ENCODE results near the gene RPEL1.
A peak's percentile ranks its signal among the peaks of the same experiment; 100 is the strongest.

The RPEL1 gene

GRCh38 chr10:103235775-103236174, 9.9 kb upstream of the RPEL1 start:
- ChIA-PET POLR2A (ENCODE audit: low non-redundant PET) (interaction anchor here (0.6 kb wide), 1 partner anchor 44 kb away, joined by 3 read pairs; no protein-coding TSS in a partner anchor), CTCF (no interaction called here)
- TF ChIP-seq, protein P1, sequence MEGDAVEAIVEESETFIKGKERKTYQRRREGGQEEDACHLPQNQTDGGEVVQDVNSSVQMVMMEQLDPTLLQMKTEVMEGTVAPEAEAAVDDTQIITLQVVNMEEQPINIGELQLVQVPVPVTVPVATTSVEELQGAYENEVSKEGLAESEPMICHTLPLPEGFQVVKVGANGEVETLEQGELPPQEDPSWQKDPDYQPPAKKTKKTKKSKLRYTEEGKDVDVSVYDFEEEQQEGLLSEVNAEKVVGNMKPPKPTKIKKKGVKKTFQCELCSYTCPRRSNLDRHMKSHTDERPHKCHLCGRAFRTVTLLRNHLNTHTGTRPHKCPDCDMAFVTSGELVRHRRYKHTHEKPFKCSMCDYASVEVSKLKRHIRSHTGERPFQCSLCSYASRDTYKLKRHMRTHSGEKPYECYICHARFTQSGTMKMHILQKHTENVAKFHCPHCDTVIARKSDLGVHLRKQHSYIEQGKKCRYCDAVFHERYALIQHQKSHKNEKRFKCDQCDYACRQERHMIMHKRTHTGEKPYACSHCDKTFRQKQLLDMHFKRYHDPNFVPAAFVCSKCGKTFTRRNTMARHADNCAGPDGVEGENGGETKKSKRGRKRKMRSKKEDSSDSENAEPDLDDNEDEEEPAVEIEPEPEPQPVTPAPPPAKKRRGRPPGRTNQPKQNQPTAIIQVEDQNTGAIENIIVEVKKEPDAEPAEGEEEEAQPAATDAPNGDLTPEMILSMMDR (conservative IDR thresholded peaks at IDR 0.05; ENCODE audit: low read depth) = no peak
- no peak overlapping the region for H3K27ac ChIP-seq
- no peak for DNase-seq (ENCODE audit: low spot score)

DNA sequence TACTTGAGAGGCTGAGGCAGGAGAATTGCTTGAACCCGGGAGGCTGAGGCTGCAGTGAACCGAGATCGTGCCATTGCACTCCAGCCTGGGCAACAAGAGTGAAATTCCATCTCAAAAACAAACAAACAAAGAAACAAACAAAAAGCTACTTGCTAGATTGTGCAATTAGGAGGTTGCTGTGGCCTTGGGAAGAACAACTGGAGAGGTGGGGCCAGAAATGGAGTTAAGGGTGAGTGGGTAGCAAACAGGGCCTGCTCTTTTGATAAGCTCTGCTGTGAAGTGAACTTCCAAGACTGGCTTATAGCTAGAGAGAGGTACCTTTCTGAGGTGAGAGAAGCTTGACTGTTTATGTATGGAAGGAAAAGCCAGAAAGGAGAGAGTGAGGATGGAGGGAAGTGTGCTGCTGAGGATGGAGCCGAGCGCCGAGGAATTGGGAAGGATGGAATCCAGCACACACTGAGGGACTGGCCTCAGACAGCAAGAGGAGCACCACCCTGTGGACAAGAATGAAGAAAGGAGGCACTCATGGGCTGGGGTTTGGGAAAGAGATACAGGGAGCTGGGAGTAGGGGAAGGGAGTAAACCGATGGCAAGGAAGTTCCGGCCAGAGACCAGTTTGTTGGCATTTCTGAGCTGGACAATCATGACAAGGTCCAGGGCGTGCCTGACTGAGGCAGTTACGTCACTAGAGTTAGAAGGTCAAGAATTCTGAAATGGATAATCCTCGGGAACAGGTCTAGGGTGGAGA, 7.0 kb upstream of the RPEL1 start:
- CTCF ChIA-PET = interaction anchor here (0.6 to 0.8 kb wide), 5 partner anchors 9 to 1588 kb away, joined by 3 to 6 read pairs (median 3); partner anchors contain the start of gene NT5C2
- TF ChIP-seq, protein P1 (conservative IDR thresholded peaks at IDR 0.05; ENCODE audit: low read depth) = no peak
- DNase-seq (ENCODE audit: low spot score) = peak; percentile 51
- POLR2A ChIA-PET (ENCODE audit: low non-redundant PET) = interaction anchor here (0.6 to 2.3 kb wide), 2 partner anchors 46 to 49 kb away, joined by 9 read pairs; partner anchors contain the start of gene NT5C2
- H3K27ac ChIP-seq = no peak overlapping the region

DNA sequence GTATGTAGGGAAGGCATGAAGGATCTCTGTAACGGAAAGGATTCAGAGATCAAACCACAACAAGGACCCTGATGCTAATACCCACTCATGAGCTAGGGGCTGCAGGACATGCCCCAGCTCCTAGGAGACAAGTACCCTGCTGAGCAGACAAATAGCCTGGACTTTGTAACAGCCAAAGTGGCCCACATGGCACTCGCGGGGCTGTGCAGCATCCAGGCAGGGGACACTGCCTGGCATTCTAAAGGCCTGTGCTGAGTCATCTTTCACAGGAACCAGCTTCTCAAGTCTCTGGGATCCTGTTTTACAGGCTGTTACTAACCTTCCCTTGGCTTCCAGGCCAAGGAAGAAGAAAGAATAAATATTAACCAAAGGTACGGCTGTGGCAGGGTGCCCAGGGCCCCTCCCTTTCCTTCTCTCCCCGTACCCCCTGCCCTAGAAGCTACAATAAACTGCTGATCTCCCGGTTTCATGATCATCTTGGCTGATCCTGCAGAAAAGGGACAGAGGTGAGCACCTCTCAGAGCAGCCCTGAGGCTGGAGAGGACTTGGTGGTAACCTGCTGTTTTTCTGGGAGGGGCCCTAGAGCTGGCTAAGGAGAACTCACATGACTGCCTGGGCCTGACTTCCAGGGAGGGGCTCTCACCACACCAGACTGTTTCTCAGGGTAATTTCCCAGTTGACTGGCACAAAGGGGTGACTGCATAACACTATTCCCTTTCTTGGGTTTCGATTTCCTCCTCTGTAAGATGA, 4.2 kb upstream of the RPEL1 start:
- CTCF ChIA-PET = interaction anchor here (0.6 to 1.5 kb wide), 2 partner anchors 49 to 323 kb away, joined by 4 to 5 read pairs; partner anchors contain the start of gene CNNM2
- peak; percentile 86 for DNase-seq (ENCODE audit: low spot score)

DNA sequence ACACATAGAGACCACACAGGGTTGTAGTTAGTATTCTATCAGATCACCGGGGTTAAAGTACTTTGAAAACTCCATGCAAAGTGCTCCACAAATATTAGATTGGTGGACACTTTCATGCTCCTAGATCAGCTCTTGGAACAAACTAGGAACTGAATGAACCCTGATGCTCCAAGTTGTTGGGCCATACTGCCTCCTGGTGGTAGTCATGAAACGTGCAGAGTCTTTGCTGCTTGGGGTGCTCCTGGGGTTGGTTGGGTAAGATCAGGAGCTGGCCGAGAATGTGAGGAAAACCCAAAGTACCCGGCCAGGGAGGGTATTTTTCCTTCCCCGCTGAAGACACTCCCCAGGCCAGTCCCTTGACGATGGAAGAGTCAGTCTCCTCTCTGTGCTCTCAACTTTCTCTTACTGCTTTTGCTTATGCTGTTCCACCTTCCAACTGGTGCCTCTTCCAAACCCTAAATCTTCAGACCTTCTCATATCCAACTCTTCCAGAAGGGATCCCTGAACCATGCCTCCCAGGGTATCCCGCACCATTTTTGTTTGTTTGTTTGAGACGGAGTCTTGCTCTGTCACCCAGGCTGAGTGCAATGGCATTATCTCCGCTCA, 918 bp upstream of the RPEL1 start:
- DNase-seq (ENCODE audit: low spot score) = peak; percentile 72
- TF ChIP-seq, protein P1 (conservative IDR thresholded peaks at IDR 0.05; ENCODE audit: low read depth) = peak; percentile 31; the same call in 1 of the 2 replicates
- POLR2A ChIA-PET (ENCODE audit: low non-redundant PET) = no interaction called here
- no peak overlapping the region for H3K27ac ChIP-seq
- CTCF ChIA-PET = interaction anchor here (0.6 to 1.7 kb wide), 19 partner anchors 13 to 328 kb away, joined by 3 to 12 read pairs (median 4); partner anchors contain the start of gene NT5C2

More for the DNA sequence above, 4.2 kb upstream of the RPEL1 start:
- POLR2A ChIA-PET (ENCODE audit: low non-redundant PET) = interaction anchor here (0.5 to 1.5 kb wide), 3 partner anchors 10 to 49 kb away, joined by 4 to 7 read pairs (median 6); no protein-coding TSS in a partner anchor
- H3K27ac ChIP-seq = peak overlapping the region; percentile 89
- TF ChIP-seq, protein P1 (conservative IDR thresholded peaks at IDR 0.05; ENCODE audit: low read depth) = no peak

DNA sequence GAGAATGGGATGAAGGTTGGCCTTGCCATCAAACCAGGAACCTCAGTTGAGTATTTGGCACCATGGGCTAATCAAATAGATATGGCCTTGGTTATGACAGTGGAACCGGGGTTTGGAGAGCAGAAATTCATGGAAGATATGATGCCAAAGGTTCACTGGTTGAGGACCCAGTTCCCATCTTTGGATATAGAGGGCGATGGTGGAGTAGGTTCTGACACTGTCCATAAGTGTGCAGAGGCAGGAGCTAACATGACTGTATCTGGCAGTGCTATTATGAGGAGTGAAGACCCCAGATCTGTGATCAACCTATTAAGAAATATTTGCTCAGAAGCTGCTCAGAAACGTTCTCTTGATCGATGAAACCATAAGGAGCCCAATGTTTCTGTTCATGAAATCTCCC, 637 bp downstream of the RPEL1 start:
- TF ChIP-seq, protein P1 (conservative IDR thresholded peaks at IDR 0.05; ENCODE audit: low read depth) = no peak
- no peak for DNase-seq (ENCODE audit: low spot score)
- CTCF ChIA-PET = interaction anchor here (0.6 kb wide), 2 partner anchors 17 to 506 kb away, joined by 3 to 8 read pairs; no protein-coding TSS in a partner anchor
- H3K27ac ChIP-seq = no peak overlapping the region
- POLR2A ChIA-PET (ENCODE audit: low non-redundant PET) = no interaction called here

DNA sequence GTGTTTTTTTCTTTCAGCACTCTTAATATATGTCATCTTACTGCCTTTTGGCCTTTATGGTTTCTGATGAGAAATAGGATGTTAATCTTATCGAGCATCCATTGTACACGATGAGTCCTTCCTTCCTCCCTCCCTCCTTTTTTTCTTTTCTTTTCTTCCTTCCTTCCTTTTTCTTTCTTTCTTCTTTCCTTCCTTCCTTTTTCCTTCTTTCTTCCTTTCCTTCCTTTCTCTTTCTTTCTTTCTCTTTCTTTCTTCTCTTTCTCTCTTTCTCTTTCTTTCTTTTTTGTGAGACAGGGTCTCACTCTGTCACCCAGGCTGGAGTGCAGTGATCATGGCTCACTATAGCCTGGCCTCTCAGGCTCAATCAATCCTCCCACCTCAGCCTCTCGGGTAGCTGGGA, 8.4 kb downstream of the RPEL1 start:
- no peak for DNase-seq (ENCODE audit: low spot score)
- POLR2A ChIA-PET (ENCODE audit: low non-redundant PET) = no interaction called here
- TF ChIP-seq, protein P1 (conservative IDR thresholded peaks at IDR 0.05; ENCODE audit: low read depth) = no peak
- CTCF ChIA-PET = interaction anchor here (0.6 to 0.7 kb wide), 2 partner anchors 57 to 131 kb away, joined by 3 to 4 read pairs; no protein-coding TSS in a partner anchor
- no peak overlapping the region for H3K27ac ChIP-seq
